Uterus (tissue), 2 donors: Measurements from ENCODE around the gene POC1B.

Experiments used
- POLR2A ChIP-seq, 2 donors: fragments of 450-650 bp; IDR thresholded peaks; one replicate each; pipeline ENCODE4 v1.6.1; 2016; ENCODE audit warnings: antibody characterized with exemption in 2 of 2, mild to moderate bottlenecking in 1 of 2, moderate library complexity in 1 of 2
- TF ChIP-seq, protein P1 (sequence below), 4 experiments: fragments of 200-600 bp in 2 of 4; fragments of 450-650 bp in 2 of 4; sonication (generic) in 2 of 4; IDR thresholded peaks; one replicate each; pipeline ENCODE4 v1.5.1; 2016 to 2019; ENCODE audit warnings: antibody characterized with exemption in 4 of 4, mild to moderate bottlenecking in 2 of 4, moderate library complexity in 1 of 4

DNA sequence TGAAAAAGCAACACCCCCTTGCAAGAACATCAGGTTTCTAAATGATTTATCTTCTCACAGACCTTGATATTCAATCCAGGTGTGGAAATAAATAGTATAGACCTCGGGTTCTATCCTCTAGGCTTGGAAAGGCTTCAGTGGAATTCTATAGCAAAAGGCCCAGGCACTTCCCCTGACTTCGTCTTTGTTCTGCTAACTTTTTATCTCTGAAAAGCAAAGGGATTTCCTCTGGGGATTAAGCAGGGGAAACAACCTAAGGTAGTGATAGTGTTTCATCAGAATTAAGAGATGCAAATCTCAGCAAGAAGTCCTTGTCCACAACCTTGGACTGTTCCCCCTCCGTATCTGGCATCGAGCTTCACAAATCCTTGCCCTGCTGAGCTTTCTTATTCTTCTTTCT, 114.0 kb downstream of the POC1B start:
- TF ChIP-seq, protein P1, sequence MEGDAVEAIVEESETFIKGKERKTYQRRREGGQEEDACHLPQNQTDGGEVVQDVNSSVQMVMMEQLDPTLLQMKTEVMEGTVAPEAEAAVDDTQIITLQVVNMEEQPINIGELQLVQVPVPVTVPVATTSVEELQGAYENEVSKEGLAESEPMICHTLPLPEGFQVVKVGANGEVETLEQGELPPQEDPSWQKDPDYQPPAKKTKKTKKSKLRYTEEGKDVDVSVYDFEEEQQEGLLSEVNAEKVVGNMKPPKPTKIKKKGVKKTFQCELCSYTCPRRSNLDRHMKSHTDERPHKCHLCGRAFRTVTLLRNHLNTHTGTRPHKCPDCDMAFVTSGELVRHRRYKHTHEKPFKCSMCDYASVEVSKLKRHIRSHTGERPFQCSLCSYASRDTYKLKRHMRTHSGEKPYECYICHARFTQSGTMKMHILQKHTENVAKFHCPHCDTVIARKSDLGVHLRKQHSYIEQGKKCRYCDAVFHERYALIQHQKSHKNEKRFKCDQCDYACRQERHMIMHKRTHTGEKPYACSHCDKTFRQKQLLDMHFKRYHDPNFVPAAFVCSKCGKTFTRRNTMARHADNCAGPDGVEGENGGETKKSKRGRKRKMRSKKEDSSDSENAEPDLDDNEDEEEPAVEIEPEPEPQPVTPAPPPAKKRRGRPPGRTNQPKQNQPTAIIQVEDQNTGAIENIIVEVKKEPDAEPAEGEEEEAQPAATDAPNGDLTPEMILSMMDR (IDR thresholded peaks at IDR 0.05): no peak
- TF ChIP-seq POLR2A (IDR thresholded peaks at IDR 0.05): no peak
